M059J (cell line): Measurements from ENCODE around the gene ZNF618. TPM values are rescaled to one million over a fixed set of nuclear protein-coding genes. Genes with fewer than 3 reads are reported as not detected.

Source experiments
- DNase-seq: peaks from one replicate; pipeline ENCODE4 v3.0.0-alpha.2; 2012; ENCODE audit warnings: low read depth
- total RNA-seq: library from RNA; depleted of rRNA; stranded (reverse); fragments of >200 nt; shearing (Covaris generic); gene quantifications from 2 replicates; pipeline ENCODE4 v1.2.3, GENCODE V29; 2014

The ZNF618 gene
- total RNA-seq, 1 experiment from 2014 or later = 5.7 TPM

GRCh38 chr9:113957351-113957750 is 81.2 kb downstream of the ZNF618 start:
- DNase-seq = no peak

- DNase-seq = peak; percentile 97
Observed at GRCh38 chr9:113957821-113958341, 81.8 kb downstream of the ZNF618 start.

GRCh38 chr9:113958556-113958955 is 82.4 kb downstream of the ZNF618 start:
- DNase-seq = peak; percentile 52

GRCh38 chr9:113960768-113961167 is 84.7 kb downstream of the ZNF618 start:
- no peak for DNase-seq

- no peak for DNase-seq
Observed at GRCh38 chr9:113962396-113962795, 86.3 kb downstream of the ZNF618 start.

GRCh38 chr9:113963017-113963620 is 87.0 kb downstream of the ZNF618 start:
- DNase-seq = peak; percentile 60

- no peak for DNase-seq
Observed at GRCh38 chr9:113963696-113964494, 87.8 kb downstream of the ZNF618 start.

GRCh38 chr9:113964495-113965170 is 88.5 kb downstream of the ZNF618 start:
- no peak for DNase-seq

GRCh38 chr9:113966394-113966793 is 90.3 kb downstream of the ZNF618 start:
- no peak for DNase-seq

- DNase-seq = no peak
Observed at GRCh38 chr9:113967380-113967779, 91.3 kb downstream of the ZNF618 start.

GRCh38 chr9:113969343-113969742 is 93.2 kb downstream of the ZNF618 start:
- no peak for DNase-seq

- no peak for DNase-seq
Observed at GRCh38 chr9:113973226-113973625, 97.1 kb downstream of the ZNF618 start.

- peak; percentile 41 for DNase-seq
Observed at GRCh38 chr9:113973963-113974413, 97.9 kb downstream of the ZNF618 start.

GRCh38 chr9:113976915-113977314 is 100.8 kb downstream of the ZNF618 start:
- no peak for DNase-seq

- no peak for DNase-seq
Observed at GRCh38 chr9:113978725-113979342, 102.7 kb downstream of the ZNF618 start.

- peak; percentile 35 for DNase-seq
Observed at GRCh38 chr9:113979343-113980127, 103.4 kb downstream of the ZNF618 start.

- DNase-seq = peak; percentile 35
Observed at GRCh38 chr9:113984639-113985380, 108.7 kb downstream of the ZNF618 start.

- peak; percentile 84 for DNase-seq
Observed at GRCh38 chr9:113985968-113986585, 110.0 kb downstream of the ZNF618 start.

- DNase-seq = no peak
Observed at GRCh38 chr9:113986931-113987330, 110.8 kb downstream of the ZNF618 start.

- DNase-seq = no peak
Observed at GRCh38 chr9:113987526-113987925, 111.4 kb downstream of the ZNF618 start.
